H1 (cell line): Measurements from ENCODE around the gene DNLZ. TPM values are rescaled to one million over a fixed set of nuclear protein-coding genes. Genes with fewer than 3 reads are reported as not detected.

Experiments used
- CTCF ChIA-PET: fragments of 300-600 bp; sonication (Branson Sonifier 250); formaldehyde crosslinking; loops from one replicate; lab custom pipeline; 2021; ENCODE audit not compliant: partially characterized antibody; lab: Charles Lee
- POLR2A ChIA-PET: fragments of 300-600 bp; sonication (Branson Sonifier 250); formaldehyde crosslinking; loops from one replicate; lab custom pipeline; 2021; ENCODE audit warnings: inconsistent platforms; ENCODE audit not compliant: partially characterized antibody; lab: Charles Lee
- DNase-seq, 2 experiments: peaks; one replicate each; pipeline versions ENCODE4 v3.0.0 to v3.0.0-alpha.2; 2010 to 2022; ENCODE audit warnings: low spot score in 2 of 2, low read depth in 1 of 2, mixed read lengths in 1 of 2
- FAIRE-seq: peaks from 2 replicates; lab custom pipeline; 2011; peaks lifted over from hg19 to GRCh38; lab: Jason Lieb, UNC
- H2AFZ ChIP-seq: 2 replicates; pipeline ENCODE4 v1.8.1; 2012; ENCODE audit warnings: low read length, inconsistent platforms
- H2AK5ac ChIP-seq: 2 replicates; pipeline ENCODE4 v1.6.1; 2013; ENCODE audit warnings: low read depth, low read length
- H2BK120ac ChIP-seq: replicated peaks from 2 replicates; pipeline ENCODE3; 2013; ENCODE audit warnings: low read depth, low read length, inconsistent platforms
- H2BK12ac ChIP-seq: 2 replicates; pipeline ENCODE4 v1.6.1; 2013; ENCODE audit warnings: low read depth, low read length
- H2BK15ac ChIP-seq: 2 replicates; pipeline ENCODE4 v1.6.1; 2013; ENCODE audit warnings: low read length
- H2BK20ac ChIP-seq: 2 replicates; pipeline ENCODE4 v1.6.1; 2013; ENCODE audit warnings: low read length
- H2BK5ac ChIP-seq: 2 replicates; pipeline ENCODE4 v1.6.1; 2013; ENCODE audit warnings: low read depth, low read length
- H3K14ac ChIP-seq: 2 replicates; pipeline ENCODE4 v1.6.1; 2013; ENCODE audit warnings: inconsistent platforms; ENCODE audit not compliant: insufficient read length
- H3K18ac ChIP-seq: 2 replicates; pipeline ENCODE4 v1.6.1; 2013; ENCODE audit warnings: low read length; ENCODE audit errors: extremely low read depth
- H3K23ac ChIP-seq: 2 replicates; pipeline ENCODE4 v1.6.1; 2013; ENCODE audit warnings: inconsistent platforms; ENCODE audit not compliant: insufficient read length
- H3K23me2 ChIP-seq: 2 replicates; pipeline ENCODE4 v1.6.1; 2013; ENCODE audit warnings: low read depth, low read length
- H3K27ac ChIP-seq: 2 replicates; pipeline ENCODE4 v1.6.1; 2011; ENCODE audit warnings: low read depth, low read length, inconsistent platforms
- H3K27me3 ChIP-seq, 4 experiments: replicated peaks in 1 of 4; 1 replicate in 1 of 4; 2 replicates in 3 of 4; pipeline versions ENCODE4 v1.6.1 to v1.8.1; 2011 to 2013; ENCODE audit warnings: low read length in 3 of 4, mild to moderate bottlenecking in 3 of 4, inconsistent platforms in 2 of 4, mixed read lengths in 2 of 4, moderate library complexity in 1 of 4; ENCODE audit not compliant: control insufficient read depth in 3 of 4, insufficient read depth in 3 of 4; ENCODE audit errors: extremely low read depth in 1 of 4
- H3K36me3 ChIP-seq, 4 experiments: 2 replicates each; pipeline versions ENCODE4 v1.6.1 to v1.8.1; 2011 to 2013; ENCODE audit warnings: mild to moderate bottlenecking in 4 of 4, low read length in 3 of 4, moderate library complexity in 2 of 4, control low read depth in 1 of 4, inconsistent platforms in 1 of 4; ENCODE audit not compliant: insufficient read depth in 4 of 4, control insufficient read depth in 2 of 4
- H3K4ac ChIP-seq: replicated peaks from 2 replicates; pipeline ENCODE3; 2013; ENCODE audit warnings: low read length, low read depth, mixed read lengths, inconsistent platforms; ENCODE audit not compliant: insufficient read length
- H3K4me1 ChIP-seq, 4 experiments: replicated peaks in 1 of 4; 1 replicate in 1 of 4; 2 replicates in 3 of 4; pipeline versions ENCODE4 v1.6.1 to v1.8.1; 2011 to 2013; ENCODE audit warnings: low read length in 3 of 4, inconsistent platforms in 2 of 4, mixed read lengths in 1 of 4; ENCODE audit not compliant: insufficient read depth in 4 of 4, control insufficient read depth in 3 of 4
- H3K4me2 ChIP-seq, 2 experiments: 2 replicates each; pipeline versions ENCODE4 v1.6.1 to v1.8.1; 2011 to 2013; ENCODE audit warnings: low read depth in 2 of 2, low read length in 2 of 2, control low read depth in 1 of 2, inconsistent platforms in 1 of 2, mild to moderate bottlenecking in 1 of 2; ENCODE audit not compliant: insufficient read depth in 1 of 2
- H3K4me3 ChIP-seq, 4 experiments: fragments of 200-600, 300-600 bp in 1 of 4; sonication (generic), shearing (Covaris generic), sonication (Bioruptor Twin) in 1 of 4; 2 replicates each; pipeline versions ENCODE4 v1.5.1 to v1.8.1; 2011 to 2016; ENCODE audit warnings: low read length in 4 of 4, low read depth in 3 of 4, control low read depth in 2 of 4, inconsistent platforms in 2 of 4, mild to moderate bottlenecking in 2 of 4, mixed read lengths in 1 of 4, moderate library complexity in 1 of 4; ENCODE audit not compliant: insufficient read depth in 2 of 4; ENCODE audit errors: extremely low read depth in 1 of 4
- H3K56ac ChIP-seq: replicated peaks from 2 replicates; pipeline ENCODE3; 2013; ENCODE audit warnings: low read depth, mild to moderate bottlenecking, mixed read lengths, low read length, inconsistent platforms; ENCODE audit not compliant: insufficient read length
- H3K79me1 ChIP-seq: 2 replicates; pipeline ENCODE4 v1.6.1; 2013; ENCODE audit warnings: low read depth, low read length, control low read depth
- H3K79me2 ChIP-seq, 2 experiments: 2 replicates each; pipeline versions ENCODE4 v1.6.1 to v1.8.1; 2012 to 2013; ENCODE audit warnings: low read length in 2 of 2, mild to moderate bottlenecking in 2 of 2, inconsistent platforms in 1 of 2; ENCODE audit not compliant: insufficient read depth in 2 of 2, control insufficient read depth in 1 of 2
- H3K9ac ChIP-seq, 4 experiments: replicated peaks in 1 of 4; 1 replicate in 1 of 4; 2 replicates in 3 of 4; pipeline versions ENCODE4 v1.6.1 to v1.8.1; 2011 to 2013; ENCODE audit warnings: low read depth in 3 of 4, low read length in 3 of 4, control low read depth in 2 of 4, mild to moderate bottlenecking in 2 of 4, moderate library complexity in 2 of 4, inconsistent platforms in 1 of 4; ENCODE audit errors: extremely low read depth in 1 of 4
- H3K9me3 ChIP-seq, 2 experiments: 2 replicates each; pipeline versions ENCODE4 v1.6.1 to v1.8.1; 2012 to 2013; ENCODE audit warnings: mild to moderate bottlenecking in 2 of 2, moderate library complexity in 2 of 2, control low read depth in 1 of 2, inconsistent platforms in 1 of 2, low read depth in 1 of 2, low read length in 1 of 2, mixed read lengths in 1 of 2; ENCODE audit not compliant: insufficient read depth in 2 of 2
- H4K20me1 ChIP-seq, 2 experiments: replicated peaks in 1 of 2; 2 replicates each; pipeline versions ENCODE3 to v1.8.1; 2011 to 2013; ENCODE audit warnings: inconsistent platforms in 2 of 2, low read length in 2 of 2, mild to moderate bottlenecking in 1 of 2; ENCODE audit not compliant: insufficient read depth in 2 of 2, control insufficient read depth in 1 of 2
- H4K5ac ChIP-seq: 2 replicates; pipeline ENCODE4 v1.6.1; 2013; ENCODE audit warnings: low read length, low read depth, mixed read lengths, inconsistent platforms; ENCODE audit not compliant: insufficient read length
- H4K8ac ChIP-seq: 2 replicates; pipeline ENCODE4 v1.8.0; 2013; ENCODE audit warnings: mild to moderate bottlenecking, moderate library complexity, low read length, inconsistent platforms; ENCODE audit not compliant: insufficient read depth; ENCODE audit errors: extremely low read depth
- H4K91ac ChIP-seq: replicated peaks from 2 replicates; pipeline ENCODE3; 2013; ENCODE audit warnings: low read length, mixed read lengths, inconsistent platforms; ENCODE audit not compliant: insufficient read length
- CREB1 ChIP-seq: IDR thresholded peaks from 2 replicates; pipeline ENCODE4 v1.6.1; 2012; ENCODE audit warnings: inconsistent platforms
- EGR1 ChIP-seq: IDR thresholded peaks from 2 replicates; pipeline ENCODE4 v1.6.1; 2011; ENCODE audit warnings: low read depth, low read length, borderline replicate concordance
- EP300 ChIP-seq, 2 experiments: IDR thresholded peaks; 1 replicate in 1 of 2; 2 replicates in 1 of 2; pipeline ENCODE4 v1.6.1; 2011 to 2012; ENCODE audit warnings: low read depth in 2 of 2, low read length in 2 of 2, mild to moderate bottlenecking in 2 of 2, borderline replicate concordance in 1 of 2, inconsistent platforms in 1 of 2, moderate library complexity in 1 of 2
- HDAC6 ChIP-seq: IDR thresholded peaks from one replicate; pipeline ENCODE4 v1.7.1; 2012; ENCODE audit warnings: low read depth, mild to moderate bottlenecking, inconsistent platforms, low read length, moderate library complexity
- KDM5A ChIP-seq: fragments of 200-600 bp; IDR thresholded peaks from 2 replicates; pipeline ENCODE4 v1.7.1; 2012; ENCODE audit warnings: mild to moderate bottlenecking, low read length, inconsistent platforms, mixed read lengths
- RXRA ChIP-seq: IDR thresholded peaks from 2 replicates; pipeline ENCODE4 v1.6.1; 2011; ENCODE audit warnings: low read depth, mild to moderate bottlenecking, low read length, moderate library complexity; ENCODE audit not compliant: insufficient read depth
- SIRT6 ChIP-seq: IDR thresholded peaks from one replicate; pipeline ENCODE4 v1.7.1; 2012; ENCODE audit warnings: low read length, inconsistent platforms
- SP1 ChIP-seq: IDR thresholded peaks from 2 replicates; pipeline ENCODE4 v1.6.1; 2011; ENCODE audit warnings: low read depth, low read length
- SP2 ChIP-seq: IDR thresholded peaks from 2 replicates; pipeline ENCODE4 v1.6.1; 2012; ENCODE audit warnings: mild to moderate bottlenecking, low read length, inconsistent platforms
- SRF ChIP-seq: IDR thresholded peaks from 2 replicates; pipeline ENCODE4 v1.6.1; 2011; ENCODE audit warnings: mild to moderate bottlenecking, low read depth, low read length, moderate library complexity
- WGBS, 2 experiments: shearing (Covaris generic) in 1 of 2; methylation state at CpG; one replicate each; pipeline versions ENCODE4 v1.1.6 to v1.1.7; 2013 to 2015; ENCODE audit warnings: low lambda C conversion rate in 2 of 2, mixed read lengths in 2 of 2, inconsistent platforms in 1 of 2, low coverage in 1 of 2, missing lambda C conversion rate in 1 of 2; ENCODE audit not compliant: insufficient replicate concordance in 2 of 2, insufficient coverage in 1 of 2, insufficient read length in 1 of 2; ENCODE audit errors: extremely low coverage in 1 of 2, missing lambda C conversion rate in 1 of 2; 5-methylcytosine and 5-hydroxymethylcytosine counted together
- polyA plus RNA-seq, 7 experiments: library from polyadenylated mRNA; depleted of rRNA in 3 of 7; stranded (reverse) in 5 of 7; unstranded in 2 of 7; fragments of >200 nt in 5 of 7; fragments of 200-250 nt in 2 of 7; gene quantifications; 1 replicate in 5 of 7; 2 replicates in 1 of 7; 4 replicates in 1 of 7; pipeline versions ENCODE4 v1.2.1 to v1.2.3, GENCODE V29; 2011 to 2013; ENCODE audit warnings: missing spikeins in 2 of 7, mixed read lengths in 2 of 7
- total RNA-seq: library from RNA; stranded (reverse); fragmentation: NEBNext Ultra II Directional; extraction: Animal tissue kit (Norgen Biotek cat#: 25700); gene quantifications from 2 replicates; pipeline ENCODE4 v1.2.1, GENCODE V29; 2021
- TF ChIP-seq, protein P1 (sequence below): IDR thresholded peaks from 2 replicates; pipeline ENCODE4 v1.6.1; 2011; ENCODE audit warnings: low read depth, mild to moderate bottlenecking, low read length; ENCODE audit not compliant: insufficient read depth
- TF ChIP-seq, protein P2 (sequence below), 3 experiments: IDR thresholded peaks; 1 replicate in 2 of 3; 2 replicates in 1 of 3; pipeline versions ENCODE4 v1.5.1 to v1.6.1; 2011; ENCODE audit warnings: low read length in 3 of 3, mild to moderate bottlenecking in 3 of 3, inconsistent platforms in 2 of 3, low read depth in 1 of 3, moderate library complexity in 1 of 3; ENCODE audit not compliant: insufficient read depth in 1 of 3; ENCODE audit errors: control extremely low read depth in 1 of 3

The DNLZ gene
- total and polyA plus RNA-seq, 2 of the 8 experiments (the other 6 are each of a cell fraction or from before 2014, with no cell fraction given), result 11.6 to 17.9 TPM

DNA sequence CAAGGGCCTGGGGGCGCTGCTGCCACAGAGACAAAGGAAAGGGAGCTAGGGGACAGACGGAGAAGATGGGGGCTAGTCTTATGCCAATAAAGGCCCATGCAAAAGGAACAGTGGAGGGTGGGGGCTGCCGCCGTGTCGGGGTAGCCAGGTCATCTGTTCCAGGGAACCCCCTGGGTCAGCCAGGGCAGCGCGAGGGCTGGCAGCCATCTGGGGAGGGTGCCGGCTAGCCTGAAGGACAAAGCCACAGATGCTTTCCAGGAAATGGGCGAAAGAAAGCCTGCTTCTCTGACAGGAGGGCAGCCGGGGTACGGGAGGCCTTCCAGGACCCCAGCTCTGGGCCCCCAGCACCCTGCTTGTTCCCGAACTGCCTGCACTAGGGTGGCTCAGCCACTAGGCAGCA lies 11.6 kb upstream of the DNLZ start:
- DNase-seq (no peak), FAIRE-seq (no peak)
- Histone ChIP-seq H3K27ac (no peak overlapping the region), H3K27me3 (no peaks in the 10 kb centered on the region), H4K8ac (no peak overlapping the region), H2AK5ac (no peak overlapping the region), H2BK12ac (no peak overlapping the region), H3K56ac (no peak overlapping the region), H3K9me3 (no peaks in the 10 kb centered on the region), H2BK120ac (no peak overlapping the region), H3K79me1 (no peaks in the 10 kb centered on the region), H2BK20ac (no peak overlapping the region), H3K4ac (no peak overlapping the region), H3K36me3 (peaks cover 0 to 19% (median 2%) of the 10 kb centered on the region in 4 experiments; a peak in 5 of 8 replicates), H3K23ac (no peak overlapping the region), H4K20me1 (peaks cover 5 to 8% of the 10 kb centered on the region in 2 experiments), H3K4me2 (no peak overlapping the region), H3K9ac (no peak overlapping the region), H3K79me2 (no peaks in the 10 kb centered on the region), H3K4me1 (no peaks in the 10 kb centered on the region), H2BK5ac (no peak overlapping the region), H3K4me3 (no peak overlapping the region), H4K91ac (no peak overlapping the region), H2AFZ (no peak overlapping the region), H3K23me2 (no peaks in the 10 kb centered on the region), H3K14ac (no peak overlapping the region), H3K18ac (no peak overlapping the region), H4K5ac (no peak overlapping the region), H2BK15ac (no peak overlapping the region)
- CTCF ChIA-PET, result interaction anchor here (0.9 to 1.9 kb wide), 9 partner anchors 8 to 272 kb away, joined by 3 to 8 read pairs (median 3); partner anchors contain the start of gene DNLZ
- 89% methylated on average over 11 of the region's 12 CpGs; no CpG with 5 or more reads in 1 of the 2 experiments for WGBS, 2 experiments
- POLR2A ChIA-PET, result interaction anchor here (0.8 to 7.2 kb wide), 12 partner anchors 8 to 63 kb away, joined by 3 to 43 read pairs (median 10); partner anchors contain the start of genes DNLZ and SNAPC4
- TF ChIP-seq RXRA (no peak), SRF (no peak), HDAC6 (no peak), SP2 (no peak), EP300 (IDR thresholded peaks at IDR 0.05; ENCODE audit: borderline replicate concordance in 1 of 2, low read depth in 2 of 2, low read length in 2 of 2) (no peak), KDM5A (no peak), SIRT6 (no peak), CREB1 (no peak), SP1 (no peak), EGR1 (no peak)
- TF ChIP-seq, protein P1, sequence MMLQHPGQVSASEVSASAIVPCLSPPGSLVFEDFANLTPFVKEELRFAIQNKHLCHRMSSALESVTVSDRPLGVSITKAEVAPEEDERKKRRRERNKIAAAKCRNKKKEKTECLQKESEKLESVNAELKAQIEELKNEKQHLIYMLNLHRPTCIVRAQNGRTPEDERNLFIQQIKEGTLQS, result no peak
- TF ChIP-seq, protein P2, sequence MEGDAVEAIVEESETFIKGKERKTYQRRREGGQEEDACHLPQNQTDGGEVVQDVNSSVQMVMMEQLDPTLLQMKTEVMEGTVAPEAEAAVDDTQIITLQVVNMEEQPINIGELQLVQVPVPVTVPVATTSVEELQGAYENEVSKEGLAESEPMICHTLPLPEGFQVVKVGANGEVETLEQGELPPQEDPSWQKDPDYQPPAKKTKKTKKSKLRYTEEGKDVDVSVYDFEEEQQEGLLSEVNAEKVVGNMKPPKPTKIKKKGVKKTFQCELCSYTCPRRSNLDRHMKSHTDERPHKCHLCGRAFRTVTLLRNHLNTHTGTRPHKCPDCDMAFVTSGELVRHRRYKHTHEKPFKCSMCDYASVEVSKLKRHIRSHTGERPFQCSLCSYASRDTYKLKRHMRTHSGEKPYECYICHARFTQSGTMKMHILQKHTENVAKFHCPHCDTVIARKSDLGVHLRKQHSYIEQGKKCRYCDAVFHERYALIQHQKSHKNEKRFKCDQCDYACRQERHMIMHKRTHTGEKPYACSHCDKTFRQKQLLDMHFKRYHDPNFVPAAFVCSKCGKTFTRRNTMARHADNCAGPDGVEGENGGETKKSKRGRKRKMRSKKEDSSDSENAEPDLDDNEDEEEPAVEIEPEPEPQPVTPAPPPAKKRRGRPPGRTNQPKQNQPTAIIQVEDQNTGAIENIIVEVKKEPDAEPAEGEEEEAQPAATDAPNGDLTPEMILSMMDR (IDR thresholded peaks at IDR 0.05; ENCODE audit: control extremely low read depth in 1 of 3, insufficient read depth in 1 of 3, low read depth in 1 of 3, low read length in 3 of 3), result no peak
